Measurements from ENCODE around the gene SLC30A2.

DNA sequence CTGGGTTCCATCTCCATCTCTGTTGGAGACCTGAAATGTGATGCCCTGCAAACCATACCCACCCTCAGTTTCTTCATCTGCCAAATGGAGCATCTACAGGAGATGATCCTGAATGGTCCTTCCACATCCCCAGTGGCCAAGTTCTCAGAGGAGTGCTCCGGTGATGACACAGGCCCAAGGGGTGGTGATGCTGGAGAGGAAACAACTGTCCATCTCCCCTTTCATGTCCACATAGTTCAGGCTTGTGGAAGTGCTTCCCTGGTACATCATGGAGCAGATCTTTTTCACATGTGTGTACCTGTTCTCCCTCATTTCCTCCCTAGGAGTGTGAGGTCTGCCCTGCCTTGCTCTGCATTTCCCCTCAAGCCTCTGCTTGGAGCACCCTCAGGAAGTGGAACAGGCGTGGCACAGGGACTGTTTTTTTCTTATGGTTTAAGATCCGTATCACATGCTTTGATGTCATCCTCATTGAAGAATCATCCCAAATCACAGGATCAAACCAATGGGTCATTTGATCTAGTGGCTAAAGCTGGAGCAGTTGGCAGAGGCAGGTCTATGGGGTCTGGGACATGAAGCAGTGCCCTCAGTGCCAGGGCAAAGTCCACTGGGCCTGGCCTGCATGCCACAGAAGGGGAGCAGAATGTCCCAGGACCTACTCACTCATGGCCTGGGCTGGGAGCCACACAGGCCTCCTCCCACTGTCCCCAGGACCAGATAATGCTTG, 29.7 kb upstream of the SLC30A2 start:
- TF ChIP-seq, protein P1, sequence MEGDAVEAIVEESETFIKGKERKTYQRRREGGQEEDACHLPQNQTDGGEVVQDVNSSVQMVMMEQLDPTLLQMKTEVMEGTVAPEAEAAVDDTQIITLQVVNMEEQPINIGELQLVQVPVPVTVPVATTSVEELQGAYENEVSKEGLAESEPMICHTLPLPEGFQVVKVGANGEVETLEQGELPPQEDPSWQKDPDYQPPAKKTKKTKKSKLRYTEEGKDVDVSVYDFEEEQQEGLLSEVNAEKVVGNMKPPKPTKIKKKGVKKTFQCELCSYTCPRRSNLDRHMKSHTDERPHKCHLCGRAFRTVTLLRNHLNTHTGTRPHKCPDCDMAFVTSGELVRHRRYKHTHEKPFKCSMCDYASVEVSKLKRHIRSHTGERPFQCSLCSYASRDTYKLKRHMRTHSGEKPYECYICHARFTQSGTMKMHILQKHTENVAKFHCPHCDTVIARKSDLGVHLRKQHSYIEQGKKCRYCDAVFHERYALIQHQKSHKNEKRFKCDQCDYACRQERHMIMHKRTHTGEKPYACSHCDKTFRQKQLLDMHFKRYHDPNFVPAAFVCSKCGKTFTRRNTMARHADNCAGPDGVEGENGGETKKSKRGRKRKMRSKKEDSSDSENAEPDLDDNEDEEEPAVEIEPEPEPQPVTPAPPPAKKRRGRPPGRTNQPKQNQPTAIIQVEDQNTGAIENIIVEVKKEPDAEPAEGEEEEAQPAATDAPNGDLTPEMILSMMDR (IDR thresholded peaks at IDR 0.05), result no peak
- TF ChIP-seq POLR2A (IDR thresholded peaks at IDR 0.05) (no peak), POLR2AphosphoS5 (IDR thresholded peaks at IDR 0.05) (no peak), EP300 (IDR thresholded peaks at IDR 0.05) (no peak)
